Testis (tissue), 3 donors: ENCODE data around the gene LRFN4. TPM values are rescaled to one million over a fixed set of nuclear protein-coding genes. Genes with fewer than 3 reads are reported as not detected.
A peak's percentile ranks its signal among the peaks of the same experiment; 100 is the strongest.

Source experiments
- DNase-seq: peaks from one replicate; pipeline ENCODE4 v3.0.0-alpha.2; 2019
- H3K27ac ChIP-seq, 2 donors: fragments of 200-600 bp; sonication (generic); one replicate each; pipeline ENCODE4 v1.5.1; 2019
- H3K27me3 ChIP-seq: fragments of 200-600 bp; sonication (generic); one replicate; pipeline ENCODE4 v1.5.1; 2019
- H3K36me3 ChIP-seq: fragments of 200-600 bp; sonication (generic); one replicate; pipeline ENCODE4 v1.5.1; 2017; ENCODE audit warnings: low read depth; ENCODE audit errors: missing control alignments
- H3K4me1 ChIP-seq: fragments of 200-600 bp; sonication (generic); one replicate; pipeline ENCODE4 v1.5.1; 2019
- H3K4me3 ChIP-seq, 2 donors: fragments of 200-600 bp; sonication (generic); one replicate each; pipeline ENCODE4 v1.5.1; 2017 to 2019
- H3K9me3 ChIP-seq: fragments of 200-600 bp; sonication (generic); one replicate; pipeline ENCODE4 v1.5.1; 2017
- CTCF ChIP-seq, 3 experiments: fragments of 450-650 bp in 2 of 3; fragments of 200-600 bp in 1 of 3; sonication (generic) in 1 of 3; IDR thresholded peaks; one replicate each; pipeline ENCODE4 v1.5.1; 2016 to 2019; ENCODE audit warnings: antibody characterized with exemption in 3 of 3, mild to moderate bottlenecking in 2 of 3, moderate library complexity in 1 of 3
- POLR2A ChIP-seq: fragments of 450-650 bp; IDR thresholded peaks from one replicate; pipeline ENCODE4 v1.6.1; 2017; ENCODE audit warnings: antibody characterized with exemption, mild to moderate bottlenecking, moderate library complexity
- WGBS, 2 donors: methylation state at CpG; one replicate each; pipeline ENCODE4 v1.1.5; 2018; 5-methylcytosine and 5-hydroxymethylcytosine counted together
- intact Hi-C: fragments of 100-400 bp; cut with DNase I; formaldehyde crosslinking; loops from one replicate; pipeline ENCODE4 v1.15.1; 2023; ENCODE audit warnings: low total_unique reads
- polyA plus RNA-seq: library from polyadenylated mRNA; stranded (reverse); fragments of 350-450 nt; fragmentation: Illumina TruSeq; extraction: RNeasy Lipid Tissue Mini Kit (QIAGEN cat#74804); gene quantifications from one replicate; pipeline ENCODE4 v1.2.3, GENCODE V29; 2014; ENCODE audit warnings: low read depth, low replicate concordance; ENCODE audit not compliant: insufficient read depth
- total RNA-seq, 2 donors: library from RNA; depleted of rRNA; stranded (reverse); fragments of >200 nt; gene quantifications; one replicate each; pipeline ENCODE4 v1.2.3, GENCODE V29; 2016

The LRFN4 gene
- total and polyA plus RNA-seq, 3 donors from 2014 or later, result 23.2 to 27.2 (median 24.6) TPM

DNA sequence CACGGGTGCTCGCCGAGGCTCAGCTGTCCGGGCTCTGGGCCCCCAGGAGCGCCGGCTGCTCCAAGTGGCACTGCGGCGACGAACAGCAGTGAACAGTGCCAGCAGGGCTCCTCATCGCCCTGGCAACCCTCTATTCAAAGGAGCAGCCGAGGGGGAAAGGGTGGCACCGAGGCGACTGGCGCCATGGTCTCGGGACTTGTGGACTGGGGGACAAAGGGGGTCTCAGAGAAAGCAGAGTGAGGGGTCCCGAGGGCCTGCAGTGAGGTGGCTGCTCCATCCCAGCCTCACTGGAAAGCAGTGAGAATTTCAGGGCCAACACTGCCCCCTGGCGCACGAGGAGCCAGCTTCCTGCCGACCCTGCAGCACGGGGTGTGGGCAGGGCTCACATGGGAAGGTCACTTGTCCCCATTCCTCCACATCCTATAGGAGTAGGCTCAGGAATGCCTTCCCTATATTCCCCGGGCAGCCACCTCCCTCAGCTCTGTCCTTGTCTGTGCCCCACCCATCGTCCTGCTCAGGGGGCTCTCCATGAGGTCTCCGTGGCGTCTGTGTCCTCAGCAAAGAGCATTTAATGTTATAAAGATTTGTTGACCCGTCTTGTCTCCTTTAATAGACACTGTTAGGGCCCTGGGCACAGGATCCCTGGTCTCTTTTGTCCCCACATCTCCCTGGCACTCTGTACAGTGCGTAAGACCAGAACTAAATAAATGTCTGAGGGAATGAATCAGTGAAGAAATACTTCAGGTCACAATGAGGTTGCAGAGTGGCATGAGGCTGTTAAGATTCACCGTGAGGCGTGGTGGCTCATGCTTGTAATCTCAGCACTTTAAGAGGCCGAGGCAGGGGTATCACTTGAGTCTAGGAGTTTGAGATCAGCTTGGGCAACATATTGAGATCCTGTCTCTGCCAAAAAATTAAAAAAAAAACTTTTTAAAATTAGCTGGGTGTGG, 26.4 kb downstream of the LRFN4 start:
- Histone ChIP-seq H3K4me3 (no peak overlapping the region), H3K27ac (no peak overlapping the region), H3K9me3 (no peaks in the 10 kb centered on the region), H3K4me1 (no peaks in the 10 kb centered on the region), H3K36me3 (no peaks in the 10 kb centered on the region), H3K27me3 (no peaks in the 10 kb centered on the region)
- TF ChIP-seq POLR2A (no peak), CTCF (IDR thresholded peaks at IDR 0.05) (peak in 1 of 3 experiments; percentile 26)
- DNase-seq, result peak; percentile 56
- WGBS, 2 donors, result 67 to 81% methylated on average over 22 to 29 of the region's 29 CpGs
- intact Hi-C loops, result no loop called here

DNA sequence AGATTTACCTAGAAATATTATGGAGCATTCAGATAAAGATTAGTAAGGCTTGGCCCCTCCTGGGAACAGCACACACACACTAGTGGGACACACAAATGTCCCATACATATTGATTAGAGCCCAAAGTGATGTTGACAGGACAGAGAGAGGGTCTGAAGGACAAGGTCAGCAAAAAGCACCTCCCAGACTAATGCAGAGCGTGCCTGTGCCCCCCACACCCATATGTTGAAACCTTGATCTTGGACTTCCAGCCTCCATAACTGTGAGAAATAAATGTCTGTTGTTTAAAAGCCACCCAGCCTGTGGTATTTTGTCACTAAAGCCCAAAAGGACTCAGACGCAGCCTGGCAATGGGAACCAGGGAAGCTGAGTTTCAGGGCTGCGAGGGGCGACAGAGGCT, 27.6 kb downstream of the LRFN4 start:
- 89 to 96% methylated on average over 4 of the region's 4 CpGs for WGBS, 2 donors
- H3K36me3 ChIP-seq, result no peaks in the 10 kb centered on the region
- DNase-seq, result no peak
- intact Hi-C loops, result no loop called here
- H3K4me1 ChIP-seq, result no peaks in the 10 kb centered on the region
- H3K9me3 ChIP-seq, result no peaks in the 10 kb centered on the region
- no peak for TF ChIP-seq POLR2A
- TF ChIP-seq CTCF (IDR thresholded peaks at IDR 0.05), result no peak
- H3K27ac ChIP-seq, result no peak overlapping the region
- H3K27me3 ChIP-seq, result no peaks in the 10 kb centered on the region
- no peak overlapping the region for H3K4me3 ChIP-seq

GRCh38 chr11:66885469-66885868, 28.6 kb downstream of the LRFN4 start:
- Histone ChIP-seq H3K36me3 (no peaks in the 10 kb centered on the region), H3K27ac (no peak overlapping the region), H3K4me1 (no peaks in the 10 kb centered on the region), H3K4me3 (no peak overlapping the region), H3K9me3 (no peaks in the 10 kb centered on the region), H3K27me3 (no peaks in the 10 kb centered on the region)
- TF ChIP-seq POLR2A, result no peak
- TF ChIP-seq CTCF (IDR thresholded peaks at IDR 0.05), result no peak
- DNase-seq, result no peak
- intact Hi-C loops, result no loop called here
- 88 to 92% methylated on average over 4 of the region's 4 CpGs for WGBS, 2 donors

DNA sequence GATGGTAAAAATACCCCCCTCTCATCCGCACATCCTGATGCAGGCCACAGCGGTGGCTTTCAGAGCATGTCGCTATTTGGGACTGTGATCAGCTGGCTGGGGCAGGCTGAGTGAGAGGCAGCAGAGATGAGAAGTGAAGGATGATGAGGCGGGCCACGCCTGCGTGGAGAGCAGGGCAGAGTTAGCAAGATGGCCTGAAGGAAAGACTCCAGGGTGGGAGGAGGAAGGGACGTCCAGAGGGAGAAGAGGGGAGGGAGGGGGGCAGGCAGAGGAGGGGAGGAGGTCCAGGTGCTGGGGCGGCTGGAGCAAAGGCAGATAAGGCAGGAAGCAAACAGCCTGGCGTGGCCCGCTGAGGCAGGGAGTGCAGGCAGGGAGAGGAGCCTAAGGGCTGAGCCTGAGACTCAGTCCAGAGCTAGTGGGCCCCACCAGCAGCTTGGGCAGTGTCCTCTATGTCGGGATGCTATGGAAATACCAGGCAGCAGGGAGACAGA, 29.1 kb downstream of the LRFN4 start:
- Histone ChIP-seq H3K4me1 (no peaks in the 10 kb centered on the region), H3K27ac (no peak overlapping the region), H3K4me3 (no peak overlapping the region), H3K9me3 (no peaks in the 10 kb centered on the region), H3K36me3 (no peaks in the 10 kb centered on the region), H3K27me3 (no peaks in the 10 kb centered on the region)
- 71 to 85% methylated on average over 11 of the region's 11 CpGs for WGBS, 2 donors
- intact Hi-C loops, result no loop called here
- TF ChIP-seq CTCF (IDR thresholded peaks at IDR 0.05) (no peak), POLR2A (no peak)
- no peak for DNase-seq
